Calu3 (cell line): ENCODE data around the gene COL20A1. TPM values are rescaled to one million over a fixed set of nuclear protein-coding genes. Genes with fewer than 3 reads are reported as not detected.

Experiments
- Bru-seq: library from RNA; stranded (reverse); fragments of 400-500 nt; gene quantifications from one replicate; lab custom pipeline; 2021; lab: Mats Ljungman, UMichigan
- BruChase-seq, 2 experiments: library from RNA; stranded (reverse); fragments of 400-500 nt; gene quantifications; one replicate each; lab custom pipeline; 2021; lab: Mats Ljungman, UMichigan
- BruUV-seq: library from RNA; stranded (reverse); fragments of 400-500 nt; replicated peaks from 2 replicates; lab custom pipeline; 2021; lab: Mats Ljungman, UMichigan
- CTCF ChIA-PET: fragments of 300-600 bp; sonication (Branson Sonifier 250); formaldehyde crosslinking; loops from one replicate; lab custom pipeline; 2022; ENCODE audit warnings: antibody characterized with exemption; lab: Charles Lee
- DNase-seq: peaks from one replicate; pipeline ENCODE4 v3.0.0; 2022
- H3K27ac Mint-ChIP-seq: one replicate; pipeline ENCODE4 v1.8.0; 2022; ENCODE audit warnings: mixed read lengths; ENCODE audit not compliant: unreplicated experiment
- H3K27me3 Mint-ChIP-seq: one replicate; pipeline ENCODE4 v1.8.0; 2022; ENCODE audit warnings: mixed read lengths; ENCODE audit not compliant: unreplicated experiment
- H3K36me3 Mint-ChIP-seq: one replicate; pipeline ENCODE4 v1.8.0; 2022; ENCODE audit warnings: mild to moderate bottlenecking, moderate library complexity, mixed read lengths; ENCODE audit not compliant: insufficient read depth, unreplicated experiment
- H3K4me1 Mint-ChIP-seq: one replicate; pipeline ENCODE4 v1.8.0; 2022; ENCODE audit warnings: mild to moderate bottlenecking, low read depth, mixed read lengths; ENCODE audit not compliant: unreplicated experiment
- H3K4me3 Mint-ChIP-seq: one replicate; pipeline ENCODE4 v1.8.0; 2022; ENCODE audit warnings: mild to moderate bottlenecking, low read depth, moderate library complexity, mixed read lengths; ENCODE audit not compliant: unreplicated experiment
- H3K9me3 Mint-ChIP-seq: one replicate; pipeline ENCODE4 v1.8.0; 2022; ENCODE audit warnings: low read depth, mixed read lengths; ENCODE audit not compliant: unreplicated experiment
- CTCF ChIP-seq: fragments of 200-600 bp; IDR thresholded peaks from one replicate; pipeline ENCODE4 v1.8.0; 2022; ENCODE audit warnings: antibody characterized with exemption; ENCODE audit not compliant: unreplicated experiment
- intact Hi-C: fragments of 100-400 bp; cut with micrococcal nuclease; formaldehyde crosslinking; loops from one replicate; pipeline ENCODE4 v1.10.0; 2022; ENCODE audit not compliant: unreplicated experiment
- long read RNA-seq: library from polyadenylated mRNA; stranded (forward); transcript quantifications from one replicate; pipeline ENCODE4 v2.0.0, GENCODE V29; 2022
- total RNA-seq: library from RNA; stranded (reverse); gene quantifications from 2 replicates; pipeline ENCODE4 v1.2.3, GENCODE V29; 2022

Gene COL20A1
- total RNA-seq (0.44 TPM in 1 of 2 replicates, not detected in the other), Bru-seq, nascent RNA (percentile 9 among the genes with signal in this experiment), BruChase-seq, experiment 1, labeled RNA remaining after a 6-hour chase (percentile 25 among the genes with signal in this experiment), BruChase-seq, experiment 2, labeled RNA remaining after a 2-hour chase (percentile 20 among the genes with signal in this experiment)
- long read RNA-seq, result 0 reads

GRCh38 chr20:63292904-63293303 lies at the start of gene COL20A1:
Gene COL20A1 (plus strand): TSS chr20:63293186. CDS start chr20:63295108, 1,922 bp downstream.
- Mint-ChIP-seq H3K9me3 (no peaks in the 10 kb centered on the region), H3K27me3 (peaks cover 63% of the 10 kb centered on the region), H3K27ac (peak within 1 kb of the TSS; percentile 20), H3K36me3 (peaks cover 46% of the 10 kb centered on the region), H3K4me1 (no peaks in the 10 kb centered on the region), H3K4me3 (no peak within 1 kb of the TSS)
- intact Hi-C loops, result no loop called here
- no peak for TF ChIP-seq CTCF
- no TSS peak for BruUV-seq
- CTCF ChIA-PET, result no interaction called here
- DNase-seq, result no peak

GRCh38 chr20:63243604-63244247 lies 49.3 kb upstream of the COL20A1 start:
- CTCF ChIA-PET, result no interaction called here
- BruUV-seq, result no TSS peak
- peaks cover 2% of the 10 kb centered on the region for H3K36me3 Mint-ChIP-seq
- peaks cover 72% of the 10 kb centered on the region for H3K27me3 Mint-ChIP-seq
- no peak for DNase-seq
- H3K9me3 Mint-ChIP-seq, result no peaks in the 10 kb centered on the region
- peaks cover 1% of the 10 kb centered on the region for H3K4me1 Mint-ChIP-seq
- H3K4me3 Mint-ChIP-seq, result no peak overlapping the region
- no peak for TF ChIP-seq CTCF
- intact Hi-C loops, result no loop called here
- no peak overlapping the region for H3K27ac Mint-ChIP-seq

- no peak for DNase-seq
- H3K4me3 Mint-ChIP-seq, result no peak overlapping the region
- intact Hi-C loops, result no loop called here
- H3K4me1 Mint-ChIP-seq, result no peaks in the 10 kb centered on the region
- peaks cover 80% of the 10 kb centered on the region for H3K27me3 Mint-ChIP-seq
- CTCF ChIA-PET, result interaction anchor here (5.2 kb wide), 1 partner anchor 20 kb away, joined by 18 read pairs; no protein-coding TSS in a partner anchor
- no TSS peak for BruUV-seq
- TF ChIP-seq CTCF, result no peak
- H3K9me3 Mint-ChIP-seq, result no peaks in the 10 kb centered on the region
- H3K27ac Mint-ChIP-seq, result no peak overlapping the region
- no peaks in the 10 kb centered on the region for H3K36me3 Mint-ChIP-seq
Observed at GRCh38 chr20:63244468-63244867, 48.5 kb upstream of the COL20A1 start.

- no peak overlapping the region for H3K27ac Mint-ChIP-seq
- H3K4me3 Mint-ChIP-seq, result no peak overlapping the region
- H3K4me1 Mint-ChIP-seq, result no peaks in the 10 kb centered on the region
- H3K27me3 Mint-ChIP-seq, result peaks cover 95% of the 10 kb centered on the region
- intact Hi-C loops, result no loop called here
- CTCF ChIA-PET, result interaction anchor here (0.6 to 5.2 kb wide), 6 partner anchors 8 to 131 kb away, joined by 3 to 18 read pairs (median 4); no protein-coding TSS in a partner anchor
- DNase-seq, result peak; percentile 52
- BruUV-seq, result no TSS peak
- no peak for TF ChIP-seq CTCF
- H3K9me3 Mint-ChIP-seq, result peaks cover 3% of the 10 kb centered on the region
- H3K36me3 Mint-ChIP-seq, result no peaks in the 10 kb centered on the region
Observed at GRCh38 chr20:63246490-63247288, 46.3 kb upstream of the COL20A1 start.
